H1 (cell line): ENCODE measurements around the gene FGL2. TPM values are rescaled to one million over a fixed set of nuclear protein-coding genes. Genes with fewer than 3 reads are reported as not detected.

Source experiments
- CBX5 ChIP-seq: fragments of 300-800, 300-1000 bp; sonication (generic); IDR thresholded peaks from 2 replicates; pipeline ENCODE4 v1.7.1; 2016; ENCODE audit warnings: antibody characterized with exemption, low read length, low read depth
- EGR1 ChIP-seq: IDR thresholded peaks from 2 replicates; pipeline ENCODE4 v1.6.1; 2011; ENCODE audit warnings: low read depth, low read length, borderline replicate concordance
- FOSL1 ChIP-seq: IDR thresholded peaks from 2 replicates; pipeline ENCODE4 v1.6.1; 2011; ENCODE audit warnings: mild to moderate bottlenecking, low read depth, low read length, moderate library complexity; ENCODE audit not compliant: insufficient read depth
- GTF2F1 ChIP-seq: IDR thresholded peaks from 2 replicates; pipeline ENCODE4 v1.6.1; 2012; ENCODE audit warnings: low read depth, low read length, improper control_type of control experiment, borderline replicate concordance
- RXRA ChIP-seq: IDR thresholded peaks from 2 replicates; pipeline ENCODE4 v1.6.1; 2011; ENCODE audit warnings: low read depth, mild to moderate bottlenecking, low read length, moderate library complexity; ENCODE audit not compliant: insufficient read depth
- TAF7 ChIP-seq: optimal IDR thresholded peaks from 2 replicates; pipeline ENCODE3; 2011; ENCODE audit warnings: low read depth, mild to moderate bottlenecking, inconsistent platforms, low read length, moderate library complexity, borderline replicate concordance
- TEAD4 ChIP-seq: IDR thresholded peaks from 2 replicates; pipeline ENCODE4 v1.6.1; 2012; ENCODE audit warnings: low read depth, low read length, inconsistent platforms, mixed read lengths
- polyA plus RNA-seq, 7 experiments: library from polyadenylated mRNA; depleted of rRNA in 3 of 7; stranded (reverse) in 5 of 7; unstranded in 2 of 7; fragments of >200 nt in 5 of 7; fragments of 200-250 nt in 2 of 7; gene quantifications; 1 replicate in 5 of 7; 2 replicates in 1 of 7; 4 replicates in 1 of 7; pipeline versions ENCODE4 v1.2.1 to v1.2.3, GENCODE V29; 2011 to 2013; ENCODE audit warnings: missing spikeins in 2 of 7, mixed read lengths in 2 of 7
- total RNA-seq: library from RNA; stranded (reverse); fragmentation: NEBNext Ultra II Directional; extraction: Animal tissue kit (Norgen Biotek cat#: 25700); gene quantifications from 2 replicates; pipeline ENCODE4 v1.2.1, GENCODE V29; 2021
- TF ChIP-seq, protein P1 (sequence below): IDR thresholded peaks from 2 replicates; pipeline ENCODE4 v1.6.1; 2011; ENCODE audit warnings: low read length, improper control_type of control experiment

The FGL2 gene
- total and polyA plus RNA-seq, 2 of the 8 experiments (the other 6 are each of a cell fraction or from before 2014, with no cell fraction given), result not detected

DNA sequence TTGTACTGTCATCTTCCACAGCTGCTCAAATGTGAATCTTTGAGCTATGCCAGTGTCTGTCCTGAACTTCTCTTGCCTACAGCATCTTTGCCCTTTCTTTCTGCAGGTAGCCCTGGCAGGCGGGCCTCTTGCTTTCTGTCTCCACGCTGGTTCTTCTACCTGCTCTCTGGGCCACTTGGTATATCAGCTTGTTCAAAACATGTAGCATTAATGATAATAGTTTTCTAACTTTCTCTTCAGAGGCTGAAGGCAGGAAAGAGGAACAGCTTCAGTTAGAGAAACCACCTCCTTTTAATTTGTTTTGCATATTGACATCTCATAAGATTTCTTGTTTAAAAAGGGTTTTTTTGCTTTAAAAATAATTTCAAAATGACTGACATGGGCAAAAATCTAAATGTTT is 923 bp upstream of the FGL2 start (continued):
- TF ChIP-seq, protein P1, sequence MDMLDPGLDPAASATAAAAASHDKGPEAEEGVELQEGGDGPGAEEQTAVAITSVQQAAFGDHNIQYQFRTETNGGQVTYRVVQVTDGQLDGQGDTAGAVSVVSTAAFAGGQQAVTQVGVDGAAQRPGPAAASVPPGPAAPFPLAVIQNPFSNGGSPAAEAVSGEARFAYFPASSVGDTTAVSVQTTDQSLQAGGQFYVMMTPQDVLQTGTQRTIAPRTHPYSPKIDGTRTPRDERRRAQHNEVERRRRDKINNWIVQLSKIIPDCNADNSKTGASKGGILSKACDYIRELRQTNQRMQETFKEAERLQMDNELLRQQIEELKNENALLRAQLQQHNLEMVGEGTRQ, result no peak
- TF ChIP-seq GTF2F1 (no peak), CBX5 (no peak), RXRA (no peak), TAF7 (no peak), FOSL1 (no peak), TEAD4 (no peak), EGR1 (no peak)
